Hematopoietic multipotent progenitor cell treated with erythropoietin and hydrocortisone succinate and interleukin-3 and kit ligand, for 8 days (in vitro differentiated cells): ENCODE data around the gene TCF4.

Source experiments
- DNase-seq: peaks from one replicate; pipeline ENCODE4 v3.0.0-alpha.2; 2015

The TCF4 gene

DNA sequence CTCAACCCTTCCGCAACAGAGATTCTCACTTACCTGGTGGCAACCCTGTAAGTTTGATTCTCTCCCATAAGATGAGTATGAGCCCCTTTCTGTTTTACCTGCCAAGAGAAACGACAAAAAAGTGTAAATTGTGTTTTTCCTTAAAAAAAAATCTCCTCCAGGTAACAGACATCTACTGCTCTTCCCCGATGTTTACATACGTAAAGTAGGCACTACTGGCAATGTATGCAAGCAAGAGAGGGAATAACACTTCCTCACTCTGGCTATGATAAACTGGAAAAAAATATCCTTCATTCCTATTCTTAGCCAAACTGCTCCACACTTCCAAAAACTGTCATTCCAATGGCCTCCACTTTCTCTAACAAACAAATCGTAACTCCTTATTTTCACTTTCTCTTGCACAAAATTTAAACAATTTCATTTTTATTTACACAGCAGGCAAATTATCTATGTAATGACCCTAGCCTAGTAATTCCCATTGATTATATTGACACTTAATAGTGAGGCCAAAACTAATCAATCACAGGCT lies 184.5 kb downstream of the TCF4 start:
- no peak for DNase-seq

DNA sequence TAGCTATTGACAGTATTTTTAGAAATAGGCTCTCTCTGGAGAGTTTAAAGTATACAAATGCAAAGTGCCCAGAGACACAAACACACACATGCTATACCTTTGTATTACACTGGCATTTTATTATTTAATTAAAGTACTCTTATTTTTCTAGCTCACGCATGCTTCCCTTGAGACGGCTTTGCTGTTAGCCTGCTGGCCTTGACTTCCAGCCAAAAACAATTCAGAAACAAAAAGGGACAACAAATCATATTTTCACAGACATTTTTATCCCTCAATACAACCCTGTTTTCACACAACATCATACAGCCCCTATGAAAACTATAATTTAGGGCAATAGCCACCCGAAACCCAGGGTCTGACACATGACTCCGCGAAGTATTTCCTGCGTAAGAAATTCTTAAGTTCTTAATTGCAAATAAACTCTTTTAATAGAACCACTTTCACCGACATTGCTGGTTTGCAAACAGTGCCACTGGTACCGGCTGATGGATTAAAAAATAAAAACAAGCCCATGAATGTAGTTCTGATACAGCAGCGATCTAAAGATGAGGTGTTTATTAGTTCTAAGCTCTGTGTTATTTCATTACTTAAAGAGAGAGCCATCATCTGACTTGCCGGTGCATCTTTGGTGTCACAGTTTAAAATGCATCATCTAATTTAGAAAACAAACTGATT lies 185.1 kb downstream of the TCF4 start:
- DNase-seq = no peak

DNA sequence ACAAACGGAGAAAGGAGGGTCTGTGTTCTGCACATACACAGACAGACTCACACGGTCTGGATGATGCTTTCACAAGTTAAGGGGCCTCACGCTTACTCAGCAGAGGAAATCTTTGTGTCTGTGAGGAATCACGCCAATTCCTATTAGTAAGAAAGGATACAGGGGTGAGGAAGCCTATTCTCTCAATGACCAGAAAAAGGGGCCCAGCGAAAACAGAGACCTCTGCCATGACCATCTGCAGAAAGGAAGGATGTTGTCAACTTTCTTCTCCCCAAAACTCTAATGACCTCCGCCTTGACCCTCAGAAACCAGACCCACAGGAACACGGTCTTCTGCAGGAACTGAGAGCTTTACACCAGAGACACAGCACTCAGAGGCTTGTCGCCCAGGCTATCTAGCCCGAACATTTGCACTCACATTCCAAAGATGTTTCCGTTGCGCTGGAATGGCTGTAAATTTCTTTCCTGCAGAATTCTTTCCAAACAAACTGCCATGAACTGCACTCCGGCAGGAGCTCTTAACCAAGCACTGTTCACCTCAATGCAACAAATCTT lies 186.3 kb downstream of the TCF4 start:
- DNase-seq = no peak

DNA sequence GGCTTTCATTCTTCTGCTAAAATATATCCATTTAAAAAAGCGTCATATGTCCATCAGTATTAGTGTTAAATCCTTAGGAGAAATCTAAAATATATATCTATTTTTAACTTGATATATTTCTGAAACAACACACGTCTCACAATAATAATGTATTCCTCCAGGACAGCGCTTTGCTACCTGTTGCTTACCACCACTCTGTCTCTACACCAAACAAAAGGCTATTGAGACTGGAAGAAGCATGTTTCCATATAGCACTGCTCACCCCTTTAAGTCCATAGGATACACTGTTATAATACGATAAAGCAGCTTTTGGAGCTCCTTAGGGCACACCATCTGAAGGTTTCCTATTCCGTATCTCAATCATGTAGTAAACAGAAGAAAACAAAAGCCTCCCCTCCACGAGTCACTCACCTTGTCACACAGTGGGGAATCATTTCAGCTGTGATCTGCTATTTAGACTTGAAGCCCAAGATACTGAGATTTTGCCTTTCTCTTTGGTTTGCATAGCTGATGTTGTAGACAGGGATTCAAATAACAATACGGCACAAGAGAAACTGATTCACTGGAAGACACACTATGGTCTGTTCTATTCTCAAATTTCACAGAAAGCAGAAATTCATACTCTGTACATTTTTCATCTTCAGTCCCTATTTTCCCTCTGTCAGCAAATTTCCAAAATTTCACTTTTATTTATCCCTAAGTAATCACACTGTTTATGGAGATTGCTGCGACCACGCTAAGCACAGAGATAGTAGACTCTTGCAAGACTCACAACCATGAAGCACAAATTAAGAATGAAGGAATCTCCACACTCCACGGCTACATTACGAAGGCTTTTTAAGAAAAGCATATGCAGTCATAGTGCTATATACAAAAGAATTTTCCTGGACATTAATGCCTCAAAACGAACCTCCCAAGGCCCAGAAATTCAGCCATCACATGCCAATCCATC lies 187.1 kb downstream of the TCF4 start:
- no peak for DNase-seq

DNA sequence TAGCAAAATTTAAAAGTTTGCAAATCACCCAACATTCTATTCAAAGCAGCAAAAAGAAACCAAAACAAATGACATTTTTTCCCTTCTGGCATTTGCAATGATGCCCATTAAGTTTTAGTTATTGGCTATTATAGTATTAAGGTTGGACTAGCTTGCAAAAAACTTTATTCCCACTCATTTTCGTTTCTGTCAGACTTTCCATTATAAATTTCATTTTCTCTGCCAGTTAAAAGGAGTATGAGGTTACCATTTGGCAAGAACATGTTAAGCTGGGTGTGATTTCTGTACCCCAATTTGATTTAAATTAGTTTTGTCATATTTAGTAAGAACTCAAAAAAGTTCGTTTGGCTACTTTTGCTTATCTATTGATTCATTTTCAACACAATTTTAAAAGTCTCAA lies 187.9 kb downstream of the TCF4 start:
- DNase-seq = no peak

DNA sequence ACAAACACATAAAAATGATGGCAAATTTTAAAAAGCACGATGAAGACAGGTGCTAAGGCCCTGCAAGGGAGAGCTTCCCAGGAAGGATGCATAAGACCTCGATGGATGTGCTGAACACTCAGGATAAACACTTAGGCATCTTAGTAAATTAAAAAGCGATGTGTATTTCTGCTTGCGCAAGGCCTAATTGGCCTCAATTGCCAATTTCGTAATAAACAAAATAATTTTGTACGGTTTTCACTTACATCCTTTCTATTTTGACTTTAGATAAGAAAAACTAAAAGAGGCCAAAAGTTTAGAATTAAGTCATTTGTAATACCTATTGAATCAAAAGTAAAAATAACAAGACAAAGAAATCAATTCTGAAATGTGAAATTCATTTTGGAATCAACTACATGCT lies 189.1 kb downstream of the TCF4 start:
- no peak for DNase-seq

DNA sequence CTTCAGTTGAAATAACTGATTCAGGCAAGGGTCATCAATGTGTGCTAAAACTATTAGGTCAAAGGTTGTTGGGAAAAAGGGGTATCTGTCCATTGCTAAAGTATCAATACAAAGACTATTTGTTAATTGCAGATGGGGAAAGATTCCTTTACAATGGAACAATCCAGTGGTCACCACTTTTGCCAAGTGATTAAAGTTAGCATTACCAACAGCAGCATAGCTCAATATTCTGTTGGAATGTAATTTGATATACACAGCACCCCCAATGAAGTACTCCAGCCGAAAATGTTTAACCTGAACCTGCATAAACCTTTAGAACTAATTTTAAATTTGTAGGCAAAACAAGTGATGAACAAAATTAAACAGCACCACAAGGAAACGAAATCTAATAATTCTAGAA lies 191.0 kb downstream of the TCF4 start:
- no peak for DNase-seq

DNA sequence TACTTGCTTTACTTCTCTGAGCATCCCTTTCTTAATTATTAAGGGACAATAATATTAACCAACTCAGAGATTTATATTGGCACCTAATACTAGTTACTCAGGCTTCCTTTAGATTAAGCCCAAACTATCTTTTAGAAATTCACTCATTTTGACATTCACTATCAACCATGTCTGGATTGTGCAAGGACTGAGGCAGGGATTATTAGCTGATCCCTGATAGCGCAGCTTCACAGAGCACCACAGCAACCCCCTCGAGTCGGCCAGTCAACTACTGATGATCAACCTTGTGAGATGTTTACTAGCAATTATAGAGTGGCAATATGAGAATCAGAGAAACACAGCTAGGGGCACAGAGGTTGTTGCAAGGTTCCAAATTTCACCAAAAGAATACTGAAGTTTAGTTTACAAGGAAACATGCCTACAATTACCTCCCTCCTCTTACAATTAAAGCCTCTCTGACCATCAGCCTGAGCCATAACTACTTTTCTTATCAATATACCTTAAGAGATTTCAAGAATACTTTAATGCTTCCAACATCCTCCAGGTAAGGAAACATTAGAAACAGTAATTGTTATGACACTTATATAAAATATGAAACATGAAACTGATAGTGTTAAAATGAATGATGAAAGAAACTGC lies 191.6 kb downstream of the TCF4 start:
- DNase-seq = no peak

DNA sequence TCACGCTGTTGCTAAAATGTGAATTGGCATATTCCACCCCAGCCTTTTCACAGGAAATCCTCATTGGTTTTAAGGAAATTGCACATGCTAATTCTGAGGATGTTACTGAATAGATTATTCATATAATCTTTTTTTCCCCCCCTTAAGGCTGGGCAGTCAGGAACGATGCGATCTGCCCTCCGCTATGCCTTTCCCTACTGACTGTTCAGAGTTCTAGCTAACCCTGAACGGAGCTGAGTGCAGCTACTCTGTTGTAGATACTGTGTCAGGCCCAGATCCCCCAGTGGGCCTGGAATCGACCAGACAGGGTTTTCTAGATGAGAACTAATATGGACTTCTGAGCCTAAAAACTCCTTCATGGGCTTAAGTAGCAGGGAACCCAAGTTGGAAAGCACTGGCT lies 192.2 kb downstream of the TCF4 start:
- DNase-seq = no peak

DNA sequence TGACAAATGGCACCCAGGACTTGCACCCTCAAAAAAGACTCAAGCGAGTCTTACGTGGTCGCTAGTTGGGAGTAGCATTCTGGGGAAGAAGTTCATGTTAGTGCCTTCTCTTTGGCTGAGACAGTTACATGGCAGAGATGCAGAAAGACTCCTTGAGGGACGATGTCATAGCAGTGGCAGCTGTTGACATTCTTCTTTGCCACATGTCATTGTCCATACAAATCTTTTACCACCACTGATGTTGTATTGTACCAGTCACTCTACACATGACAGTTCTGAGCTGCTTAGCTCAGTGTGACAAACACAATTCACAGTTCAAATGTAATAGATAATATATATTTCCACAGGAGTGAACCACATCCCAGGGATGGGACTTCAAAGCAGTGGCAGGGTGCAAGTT lies 197.1 kb downstream of the TCF4 start:
- DNase-seq = no peak

DNA sequence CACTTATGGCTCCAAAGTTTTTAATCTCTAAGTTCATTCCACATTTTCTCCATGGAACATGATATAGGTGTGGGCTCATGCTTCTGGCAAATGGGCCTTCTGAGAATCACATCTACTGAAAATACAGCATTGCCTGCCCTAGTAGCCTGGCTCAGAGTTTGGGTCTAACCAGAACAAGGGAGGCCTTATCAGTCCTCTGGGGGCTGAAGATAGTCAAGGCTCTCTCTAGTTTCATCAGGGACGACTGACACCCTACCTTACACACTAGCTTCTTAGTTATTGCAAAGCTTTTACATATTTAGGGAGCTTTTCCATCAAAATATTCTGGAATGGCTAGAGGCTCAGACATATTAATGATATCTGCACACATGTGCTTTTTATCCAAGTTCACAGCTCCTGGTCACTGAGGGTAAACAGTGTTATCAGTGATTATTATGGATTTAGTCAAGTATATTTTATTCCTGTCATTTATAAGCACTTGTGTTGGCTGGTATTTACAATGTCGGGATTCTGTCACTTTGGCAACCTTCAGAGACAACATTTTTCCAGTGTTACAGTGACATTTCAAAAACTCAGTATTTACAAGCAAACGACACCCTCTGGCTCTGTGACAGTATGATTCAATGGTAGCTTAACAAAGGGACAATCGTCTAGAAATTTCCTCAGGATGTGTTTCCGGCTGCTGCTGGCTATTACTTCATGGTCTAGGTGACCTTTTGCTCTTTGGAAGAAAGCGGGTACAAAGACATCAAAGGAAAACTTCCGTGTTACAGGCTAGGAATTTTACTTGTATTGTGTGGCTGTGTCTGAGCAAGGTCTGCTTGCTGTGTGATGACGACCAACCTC lies 200.6 kb downstream of the TCF4 start:
- peak; percentile 40 for DNase-seq

DNA sequence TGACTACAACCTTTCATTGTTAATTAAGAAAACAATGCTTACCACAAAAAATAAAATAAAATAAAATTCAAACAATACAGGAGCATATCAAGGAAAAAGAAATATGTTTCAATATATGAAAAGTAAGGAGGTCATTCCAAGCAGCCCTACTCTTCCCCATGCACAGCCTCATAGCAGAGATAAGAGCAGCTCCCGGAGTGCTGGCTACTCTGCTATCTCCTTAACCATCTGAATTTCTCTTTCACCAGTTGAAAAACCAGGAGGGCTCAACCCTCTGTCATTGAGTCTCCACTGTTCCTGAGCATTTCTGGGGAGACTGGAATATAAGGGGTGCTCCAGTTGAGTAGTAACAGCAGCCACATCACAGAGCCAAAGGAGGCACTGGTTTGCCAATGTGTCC lies 201.4 kb downstream of the TCF4 start:
- DNase-seq = peak; percentile 34

DNA sequence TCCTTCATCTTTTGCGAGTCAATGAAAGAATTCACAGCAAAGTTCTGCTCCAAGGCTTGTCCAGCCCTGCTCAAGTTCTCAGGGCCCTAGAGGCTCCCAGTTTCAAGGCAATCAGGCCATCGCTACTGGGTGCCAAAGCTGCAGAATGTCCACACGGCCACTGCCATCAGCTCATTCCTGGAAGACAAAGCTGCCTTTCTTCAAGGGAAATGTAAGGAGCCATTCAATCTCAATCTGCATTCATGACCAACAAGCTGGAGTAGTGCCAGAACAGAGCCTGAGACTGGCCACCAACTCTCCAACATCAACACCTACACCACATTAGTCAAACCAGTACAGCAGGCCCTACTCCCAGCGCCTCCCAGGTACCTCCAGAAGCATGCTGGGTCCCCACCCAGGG lies 202.2 kb downstream of the TCF4 start:
- DNase-seq = no peak

DNA sequence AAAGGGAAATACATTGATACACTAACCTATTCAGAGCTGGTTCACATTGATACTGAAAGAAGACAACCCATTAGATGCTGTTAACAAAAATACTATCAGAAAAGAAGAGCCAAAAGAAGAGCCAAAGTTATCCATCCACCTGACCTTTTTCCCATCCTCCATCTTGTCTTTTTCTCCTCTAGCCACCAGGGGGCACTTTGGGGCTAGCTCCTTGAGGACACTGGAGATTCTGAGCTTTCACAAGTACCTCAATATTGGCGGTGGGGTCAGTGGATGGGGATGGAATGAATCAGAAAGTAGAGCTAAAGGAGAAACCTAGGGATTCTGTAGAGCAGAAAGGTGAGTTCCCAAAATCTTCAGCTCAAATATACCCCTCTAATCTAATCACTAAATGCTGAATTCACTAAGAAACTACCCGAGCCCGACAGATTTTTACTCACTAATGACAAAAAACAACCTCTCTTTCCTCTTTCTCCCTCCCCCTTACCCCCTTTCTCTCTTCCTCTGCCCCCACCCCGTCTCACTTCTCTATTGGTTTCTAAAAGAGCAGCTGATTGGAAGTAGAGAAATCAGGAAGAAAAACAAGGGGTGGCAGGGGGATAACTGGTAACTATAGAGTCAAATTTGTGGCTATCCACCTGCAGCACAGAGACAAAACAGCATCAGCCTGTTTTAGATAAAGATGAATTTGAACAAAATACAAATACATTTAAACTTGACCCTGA lies 203.3 kb downstream of the TCF4 start:
- peak; percentile 59 for DNase-seq

DNA sequence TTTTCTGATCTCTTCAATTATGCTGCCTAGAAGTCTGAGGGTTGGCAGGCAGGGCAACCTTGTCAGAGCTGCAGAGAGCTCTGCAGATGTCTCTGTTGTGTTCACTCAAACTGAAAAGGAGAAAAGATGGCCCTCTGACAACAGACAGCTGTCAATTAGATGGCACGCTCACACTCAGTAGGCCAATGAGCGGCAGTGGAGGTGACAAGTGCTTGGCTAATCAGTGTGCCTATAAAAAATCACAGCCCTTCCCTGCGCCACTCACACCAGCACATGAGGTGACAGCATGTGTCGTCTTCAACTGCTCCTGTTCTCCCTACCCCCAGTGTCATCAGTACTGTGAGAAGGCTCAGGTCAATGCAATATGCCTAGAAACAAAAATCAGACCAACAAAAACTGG lies 203.9 kb downstream of the TCF4 start:
- DNase-seq = no peak

DNA sequence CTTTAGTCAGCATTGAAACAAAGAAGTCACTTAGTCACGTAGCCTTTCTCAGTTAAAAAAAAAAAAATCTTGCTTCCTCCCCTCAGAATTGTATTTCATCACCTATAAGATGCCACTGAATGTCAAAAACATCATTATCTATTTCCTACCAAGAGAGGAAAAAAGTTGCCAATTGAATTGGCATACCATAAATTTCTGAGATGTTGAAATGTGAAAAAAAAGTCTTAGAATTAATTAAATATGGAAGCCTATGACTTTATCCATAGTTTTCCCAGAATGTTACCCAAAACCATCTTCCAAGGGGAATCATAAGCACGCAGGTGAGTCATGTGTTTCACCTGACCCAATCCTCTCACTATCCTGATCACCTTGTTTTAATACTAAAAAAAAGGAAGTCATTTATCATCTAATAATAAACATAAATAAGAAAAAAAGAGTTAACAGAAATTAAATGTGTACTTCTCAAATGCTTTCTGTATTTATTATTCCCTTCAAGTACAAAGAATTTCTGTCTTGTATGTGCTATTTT lies 205.7 kb downstream of the TCF4 start:
- DNase-seq = no peak

DNA sequence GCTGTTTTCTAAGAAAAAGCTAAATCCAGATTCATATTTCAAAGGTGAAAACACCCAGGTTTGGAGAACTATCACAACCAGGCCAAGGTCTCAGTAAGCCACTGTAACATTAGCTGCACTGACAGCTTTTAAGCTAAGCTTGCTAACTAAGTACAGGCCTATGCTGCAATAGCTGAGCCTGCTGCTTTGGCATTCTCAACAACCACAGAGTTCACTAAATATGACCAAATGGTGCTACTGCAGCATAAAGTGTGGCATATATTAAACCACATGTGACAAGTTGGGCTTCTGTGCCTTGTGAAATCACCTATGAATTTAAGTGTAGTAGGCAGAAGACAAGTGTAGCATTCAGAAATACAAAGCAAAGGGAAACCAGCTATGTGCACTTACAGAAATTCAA lies 206.7 kb downstream of the TCF4 start:
- DNase-seq = no peak

DNA sequence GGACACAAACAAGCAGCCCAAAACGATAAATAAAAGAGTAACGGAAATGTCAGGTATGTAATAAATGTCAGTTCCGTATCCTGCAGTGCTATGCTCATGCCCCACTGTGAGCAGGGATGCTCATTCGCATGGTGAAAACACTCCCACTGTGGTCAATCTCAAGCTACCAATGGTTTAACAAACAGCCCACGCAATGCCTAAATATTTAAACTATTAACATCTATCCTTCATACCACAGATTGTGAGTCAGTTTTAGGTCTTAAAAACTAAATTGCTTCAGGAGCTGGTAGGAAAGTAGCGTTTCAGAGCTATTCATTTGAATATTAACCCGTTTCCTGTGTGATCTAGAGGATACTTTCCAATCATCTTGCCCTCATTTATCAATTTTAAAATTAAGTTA lies 207.4 kb downstream of the TCF4 start:
- DNase-seq = no peak

DNA sequence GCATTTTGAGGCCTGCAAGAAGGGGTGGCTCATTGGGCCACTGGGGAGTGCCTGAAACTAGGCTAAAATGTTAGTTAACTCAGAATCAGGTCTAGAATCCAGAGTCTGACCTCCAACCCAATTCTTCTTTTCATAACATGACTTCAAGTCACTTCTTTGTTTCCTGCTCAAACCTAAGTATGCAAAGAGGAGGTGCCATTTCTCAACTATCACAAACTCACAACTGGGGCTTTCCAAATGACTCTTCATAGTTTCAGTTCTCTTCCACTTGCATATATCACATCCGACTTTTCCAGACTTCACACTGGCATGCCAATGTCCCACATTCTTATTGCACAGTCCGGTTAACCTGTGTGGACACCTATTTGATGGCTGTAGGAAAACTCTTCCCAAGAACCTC lies 211.6 kb downstream of the TCF4 start:
- DNase-seq = no peak

DNA sequence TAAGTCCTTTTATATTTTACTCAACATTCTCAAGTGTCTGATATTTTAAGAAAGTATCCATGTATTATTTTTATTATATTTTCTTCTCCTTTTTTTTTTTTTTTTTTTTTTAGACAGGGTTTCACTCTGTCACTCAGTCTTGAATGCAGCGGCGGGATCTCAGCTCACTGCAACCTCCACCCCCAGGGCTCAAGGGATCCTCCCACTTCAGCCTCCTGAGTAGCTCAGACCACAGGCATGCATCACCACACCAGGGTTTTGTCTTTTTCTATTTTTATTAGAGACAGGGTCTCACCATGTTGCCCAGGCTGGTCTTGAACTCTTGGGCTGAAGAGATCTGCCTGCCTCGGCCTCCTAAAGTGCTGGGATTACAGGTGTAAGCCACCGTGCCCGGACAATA lies 212.1 kb downstream of the TCF4 start:
- DNase-seq = no peak

DNA sequence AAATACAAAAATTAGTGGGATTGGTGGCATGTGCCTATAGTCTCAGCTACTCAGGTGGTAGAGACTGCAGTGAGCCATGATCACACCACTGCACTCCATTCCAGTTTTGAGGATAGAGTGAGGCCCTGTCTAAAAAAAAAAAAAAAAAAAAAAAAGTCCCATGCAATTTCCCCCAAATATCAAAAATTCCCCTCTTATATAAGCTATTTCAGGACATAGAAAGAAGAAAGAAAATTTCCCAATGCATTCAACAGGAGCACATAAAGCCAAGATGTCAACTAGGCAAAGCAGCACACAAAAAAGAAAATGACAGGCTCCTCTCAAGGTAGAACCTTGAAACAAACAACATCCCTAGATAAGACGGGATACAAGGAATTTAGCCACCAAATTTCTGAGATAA lies 213.3 kb downstream of the TCF4 start:
- DNase-seq = no peak
